RKO (cell line): Measurements from ENCODE around the gene GZMA.
"Not testable (repeated sequence)": the region's sequence is repeated elsewhere in the genome, so short reads cannot be mapped to it uniquely, and the experiment has no call there.

Experiments
- DNase-seq: peaks from one replicate; pipeline ENCODE4 v3.0.0-alpha.2; 2016; ENCODE audit warnings: low spot score

Gene GZMA

GRCh38 chr5:55102348-55102747 is at the start of gene GZMA:
Gene GZMA (plus strand): TSS chr5:55102646. CDS start chr5:55102683, 37 bp downstream.
- DNase-seq = no peak

GRCh38 chr5:55055183-55055582 is 47.3 kb upstream of the GZMA start:
- DNase-seq = no peak

GRCh38 chr5:55062039-55062779 is 40.2 kb upstream of the GZMA start:
- no peak for DNase-seq

GRCh38 chr5:55063220-55063863 is 39.1 kb upstream of the GZMA start:
- DNase-seq = peak; percentile 5

- no peak for DNase-seq
Observed at GRCh38 chr5:55063899-55064298, 38.5 kb upstream of the GZMA start.

- no peak for DNase-seq
Observed at GRCh38 chr5:55064523-55064922, 37.9 kb upstream of the GZMA start.

GRCh38 chr5:55066277-55066676 is 36.2 kb upstream of the GZMA start:
- no peak for DNase-seq

GRCh38 chr5:55070968-55071367 is 31.5 kb upstream of the GZMA start:
- no peak for DNase-seq

- no peak for DNase-seq
Observed at GRCh38 chr5:55071413-55071812, 31.0 kb upstream of the GZMA start.

GRCh38 chr5:55072666-55073065 is 29.8 kb upstream of the GZMA start:
- DNase-seq = no peak

GRCh38 chr5:55073211-55073610 is 29.2 kb upstream of the GZMA start:
- no peak for DNase-seq

GRCh38 chr5:55081541-55081940 is 20.9 kb upstream of the GZMA start:
- no peak for DNase-seq

GRCh38 chr5:55089301-55089700 is 13.1 kb upstream of the GZMA start:
- not testable (repeated sequence) for DNase-seq

- not testable (repeated sequence) for DNase-seq
Observed at GRCh38 chr5:55091011-55091410, 11.4 kb upstream of the GZMA start.

- DNase-seq = no peak
Observed at GRCh38 chr5:55096182-55096581, 6.3 kb upstream of the GZMA start.

- DNase-seq = no peak
Observed at GRCh38 chr5:55096861-55097260, 5.6 kb upstream of the GZMA start.

GRCh38 chr5:55101148-55101547 is 1.3 kb upstream of the GZMA start:
- not testable (repeated sequence) for DNase-seq

- no peak for DNase-seq
Observed at GRCh38 chr5:55101556-55102276, 730 bp upstream of the GZMA start.

- DNase-seq = no peak
Observed at GRCh38 chr5:55104036-55104772, 1.8 kb downstream of the GZMA start.

GRCh38 chr5:55104946-55105701 is 2.7 kb downstream of the GZMA start:
- DNase-seq = no peak

- not testable (repeated sequence) for DNase-seq
Observed at GRCh38 chr5:55105976-55106375, 3.5 kb downstream of the GZMA start.

GRCh38 chr5:55108661-55109060 is 6.2 kb downstream of the GZMA start:
- DNase-seq = no peak
